Activated T-cell treated with anti-CD3 and anti-CD28 coated beads for 4 hours (primary cell): ENCODE results near the gene EBF4.
"Not testable (repeated sequence)": the region's sequence is repeated elsewhere in the genome, so short reads cannot be mapped to it uniquely, and the experiment has no call there.

Experiments
- DNase-seq: peaks from one replicate; pipeline ENCODE4 v3.0.0-alpha.2; 2020

The EBF4 gene

DNA sequence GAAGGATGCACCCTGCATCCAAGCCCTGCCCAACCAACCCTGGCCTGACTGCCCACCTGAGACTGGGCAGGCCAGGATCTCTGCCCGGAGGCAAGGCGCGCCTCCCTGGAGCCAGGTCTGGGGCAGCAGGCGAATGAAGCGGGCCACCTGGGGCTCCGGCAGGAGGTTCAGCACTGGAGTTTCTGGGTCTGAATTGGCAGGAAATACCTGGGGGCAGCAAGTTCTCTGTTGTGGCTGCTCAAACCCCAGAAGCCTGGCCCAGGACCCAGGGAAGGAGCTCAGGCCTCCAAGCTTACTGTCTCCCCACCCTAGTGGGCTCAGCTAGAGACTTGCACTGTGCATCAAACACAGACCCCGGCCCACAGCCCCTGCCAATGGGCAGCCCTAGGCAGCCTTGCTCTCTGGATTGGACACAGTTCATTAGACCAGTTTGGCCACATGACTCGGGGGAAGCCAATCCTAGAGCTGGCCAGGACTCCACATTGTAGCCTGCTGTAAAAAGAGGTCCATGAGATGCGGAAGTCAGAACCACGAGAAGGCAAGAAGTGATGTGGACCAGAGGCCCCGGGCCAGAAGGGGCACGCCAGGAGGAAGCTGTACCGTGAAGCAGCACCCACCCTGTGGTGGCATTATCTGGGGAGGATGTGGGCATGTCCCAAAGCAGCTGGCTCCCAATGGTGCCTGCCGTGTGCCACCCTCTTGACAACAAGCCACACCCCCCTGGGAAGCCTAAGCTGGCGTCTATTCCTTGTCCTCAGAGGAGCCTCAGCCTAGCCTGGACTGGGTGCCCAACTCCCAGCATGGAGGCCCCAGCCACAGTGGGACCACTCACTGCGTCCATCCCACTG is 104.8 kb downstream of the EBF4 start:
- DNase-seq = no peak

GRCh38 chr20:2798095-2798805 is 105.7 kb downstream of the EBF4 start:
- DNase-seq = no peak

GRCh38 chr20:2798814-2799213 is 106.2 kb downstream of the EBF4 start:
- DNase-seq = no peak

- DNase-seq = no peak
Observed at GRCh38 chr20:2799271-2799670, 106.7 kb downstream of the EBF4 start.

GRCh38 chr20:2799688-2800520 is 107.3 kb downstream of the EBF4 start:
- DNase-seq = no peak

GRCh38 chr20:2800521-2801285 is 108.1 kb downstream of the EBF4 start, which contains the start of gene CPXM1:
CPXM1 (minus strand) TSS chr20:2800627; CDS start chr20:2800572, 55 bp downstream.
- no peak for DNase-seq

DNA sequence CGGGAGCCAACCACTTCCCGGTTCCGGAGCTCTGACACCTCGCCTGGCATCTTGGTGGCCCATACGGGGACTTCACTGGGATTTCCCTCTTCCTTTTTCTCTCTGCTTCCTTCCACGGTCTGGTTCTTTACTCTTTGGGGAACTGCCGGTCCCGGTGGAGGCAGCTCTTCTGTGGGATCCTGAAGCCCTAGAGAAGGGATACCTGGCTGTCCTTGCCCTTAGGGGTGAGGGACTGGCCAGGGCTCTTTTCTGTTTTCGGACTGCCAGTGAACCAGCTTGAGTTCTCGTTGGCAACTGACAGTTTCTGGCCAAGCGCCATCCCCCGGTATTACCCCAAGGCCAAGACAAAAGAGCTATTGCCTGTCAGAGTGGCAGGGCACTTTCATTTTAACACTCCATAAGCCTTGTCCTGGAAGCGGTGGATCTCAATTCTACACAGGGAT is 108.7 kb downstream of the EBF4 start:
- DNase-seq = no peak

- DNase-seq = no peak
Observed at GRCh38 chr20:2804041-2804828, 111.7 kb downstream of the EBF4 start.

- no peak for DNase-seq
Observed at GRCh38 chr20:2804852-2805688, 112.5 kb downstream of the EBF4 start.

DNA sequence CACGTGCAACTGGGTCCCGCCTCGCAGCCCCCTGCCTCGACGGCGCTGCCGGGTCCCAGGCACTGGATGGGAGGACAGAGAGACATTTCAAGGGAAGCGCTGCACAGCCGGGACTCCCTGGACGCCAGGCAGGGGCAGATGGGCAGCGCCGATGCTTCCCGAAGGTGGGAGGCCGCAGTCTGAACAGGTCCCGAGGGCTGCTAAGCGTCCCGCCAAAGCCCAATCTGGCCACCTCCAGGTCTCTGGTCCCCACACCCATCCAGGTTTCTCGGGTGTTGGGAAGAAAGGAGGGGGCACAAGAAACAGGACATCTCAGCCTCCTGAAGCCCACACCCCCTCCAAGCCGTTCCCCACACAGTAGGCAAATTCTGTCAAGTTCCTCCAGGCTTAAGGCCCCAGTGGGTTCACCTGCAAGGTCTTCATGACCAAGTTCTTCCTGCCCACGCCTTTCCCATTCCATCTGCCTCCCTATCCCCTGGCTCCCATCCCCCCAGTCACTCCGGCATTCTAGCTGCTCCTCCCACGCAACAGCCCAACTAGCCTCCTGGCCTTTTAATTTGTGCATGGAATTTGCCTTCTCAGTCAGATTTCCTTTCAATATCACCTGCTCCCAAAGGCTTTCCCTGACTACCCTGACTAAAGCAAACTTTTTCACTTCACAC is 113.2 kb downstream of the EBF4 start:
- DNase-seq = no peak

GRCh38 chr20:2806351-2806701 is 113.7 kb downstream of the EBF4 start:
- no peak for DNase-seq

DNA sequence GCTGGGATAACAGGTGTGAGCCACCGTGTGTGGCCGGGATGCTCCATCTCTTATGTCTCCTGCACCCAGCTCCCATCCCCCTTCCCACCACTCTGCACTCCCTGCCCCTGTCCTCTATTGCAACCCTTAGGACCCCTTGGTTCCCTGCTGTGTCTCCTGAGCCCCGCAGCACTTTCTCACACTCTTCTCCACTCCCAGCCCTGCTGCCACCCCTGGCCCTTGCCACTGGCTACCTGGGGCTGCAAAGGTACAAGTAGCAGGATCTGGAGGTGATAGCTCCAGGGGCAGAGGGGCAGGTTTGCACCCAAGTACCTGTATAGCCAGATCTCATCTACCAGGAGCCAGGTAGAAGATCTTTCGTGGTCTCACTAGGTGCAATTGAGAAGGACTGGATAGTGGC is 114.4 kb downstream of the EBF4 start:
- DNase-seq = no peak

- not testable (repeated sequence) for DNase-seq
Observed at GRCh38 chr20:2807929-2808328, 115.3 kb downstream of the EBF4 start.

- DNase-seq = no peak
Observed at GRCh38 chr20:2809690-2810089, 117.1 kb downstream of the EBF4 start.
